Measurements from ENCODE around the gene LPP.

GRCh38 chr3:188822411-188822810, 668.5 kb downstream of the LPP start:
- TF ChIP-seq, protein P1, sequence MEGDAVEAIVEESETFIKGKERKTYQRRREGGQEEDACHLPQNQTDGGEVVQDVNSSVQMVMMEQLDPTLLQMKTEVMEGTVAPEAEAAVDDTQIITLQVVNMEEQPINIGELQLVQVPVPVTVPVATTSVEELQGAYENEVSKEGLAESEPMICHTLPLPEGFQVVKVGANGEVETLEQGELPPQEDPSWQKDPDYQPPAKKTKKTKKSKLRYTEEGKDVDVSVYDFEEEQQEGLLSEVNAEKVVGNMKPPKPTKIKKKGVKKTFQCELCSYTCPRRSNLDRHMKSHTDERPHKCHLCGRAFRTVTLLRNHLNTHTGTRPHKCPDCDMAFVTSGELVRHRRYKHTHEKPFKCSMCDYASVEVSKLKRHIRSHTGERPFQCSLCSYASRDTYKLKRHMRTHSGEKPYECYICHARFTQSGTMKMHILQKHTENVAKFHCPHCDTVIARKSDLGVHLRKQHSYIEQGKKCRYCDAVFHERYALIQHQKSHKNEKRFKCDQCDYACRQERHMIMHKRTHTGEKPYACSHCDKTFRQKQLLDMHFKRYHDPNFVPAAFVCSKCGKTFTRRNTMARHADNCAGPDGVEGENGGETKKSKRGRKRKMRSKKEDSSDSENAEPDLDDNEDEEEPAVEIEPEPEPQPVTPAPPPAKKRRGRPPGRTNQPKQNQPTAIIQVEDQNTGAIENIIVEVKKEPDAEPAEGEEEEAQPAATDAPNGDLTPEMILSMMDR (IDR thresholded peaks at IDR 0.05), result no peak
- TF ChIP-seq EZH2 (IDR thresholded peaks at IDR 0.05; ENCODE audit: borderline replicate concordance, insufficient read depth, low read depth, low read length, poor library complexity, severe bottlenecking), result no peak
